ENCODE results near the gene RBBP6.

Gene RBBP6

DNA sequence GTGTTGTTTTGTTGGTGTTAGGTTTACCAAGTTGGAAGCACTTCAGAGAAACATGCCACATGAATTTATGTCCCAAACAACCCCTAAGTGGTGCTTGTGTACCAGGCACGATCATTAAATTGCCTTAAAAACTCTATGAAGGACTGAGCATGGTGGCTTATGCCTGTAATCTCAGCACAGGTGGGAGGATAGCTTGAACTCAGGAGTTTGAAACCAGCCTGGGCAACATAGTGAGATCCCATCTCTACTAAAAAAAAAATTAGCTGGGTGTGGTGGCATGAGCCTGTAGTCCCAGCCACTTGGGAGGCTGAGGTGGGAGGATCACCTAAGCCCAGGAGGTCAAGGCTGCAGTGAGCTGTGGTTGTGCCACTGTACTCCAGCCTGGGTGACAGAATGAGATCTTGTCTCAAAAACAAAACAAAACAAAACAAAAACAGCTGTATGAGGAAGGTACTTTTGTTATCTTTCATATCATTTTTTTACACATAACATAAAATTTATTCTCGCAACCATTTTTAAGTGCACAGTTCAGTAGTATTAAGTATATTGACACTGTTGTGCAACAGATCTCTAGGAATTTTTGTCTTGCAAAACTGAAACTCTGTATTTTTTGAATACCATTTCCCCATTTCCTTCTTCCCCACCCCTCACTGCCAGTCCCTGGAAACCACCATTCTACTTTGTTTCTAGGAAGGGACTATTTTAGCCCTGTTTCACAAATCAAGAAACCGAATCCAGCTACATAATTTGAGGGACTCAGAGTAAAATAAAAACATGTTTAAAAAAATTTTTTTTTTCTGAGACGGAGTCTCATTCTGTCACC lies 14.3 kb upstream of the RBBP6 start:
- DNase-seq, result no peak

DNA sequence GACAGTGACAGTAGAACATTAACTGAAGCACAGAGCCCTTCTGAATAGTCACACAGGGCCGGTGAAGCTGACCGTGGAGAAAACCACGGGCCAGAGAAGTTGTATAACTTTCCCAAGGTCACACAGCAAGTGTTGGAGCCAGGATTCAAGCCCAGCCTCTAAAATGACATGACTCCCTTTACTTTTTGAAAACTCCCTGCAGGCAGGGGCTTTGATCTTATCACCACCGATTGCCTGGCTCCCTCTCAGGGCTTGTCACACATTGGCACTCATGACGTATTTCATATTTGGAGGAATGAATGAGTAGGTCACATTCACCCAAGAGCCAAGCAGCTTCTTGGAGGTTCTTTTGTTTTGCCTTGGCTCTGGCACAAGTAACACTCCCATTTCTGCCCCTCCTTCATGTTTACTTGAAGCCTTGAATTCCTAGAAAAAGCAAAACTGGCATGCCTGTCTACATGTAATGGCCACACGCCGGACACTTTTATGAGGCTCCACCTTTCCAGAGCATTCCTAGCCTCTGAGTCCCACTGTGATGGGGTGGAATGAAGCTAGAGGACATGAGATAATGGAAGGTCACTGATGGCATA lies 13.3 kb upstream of the RBBP6 start:
- DNase-seq, result peak; percentile 28

DNA sequence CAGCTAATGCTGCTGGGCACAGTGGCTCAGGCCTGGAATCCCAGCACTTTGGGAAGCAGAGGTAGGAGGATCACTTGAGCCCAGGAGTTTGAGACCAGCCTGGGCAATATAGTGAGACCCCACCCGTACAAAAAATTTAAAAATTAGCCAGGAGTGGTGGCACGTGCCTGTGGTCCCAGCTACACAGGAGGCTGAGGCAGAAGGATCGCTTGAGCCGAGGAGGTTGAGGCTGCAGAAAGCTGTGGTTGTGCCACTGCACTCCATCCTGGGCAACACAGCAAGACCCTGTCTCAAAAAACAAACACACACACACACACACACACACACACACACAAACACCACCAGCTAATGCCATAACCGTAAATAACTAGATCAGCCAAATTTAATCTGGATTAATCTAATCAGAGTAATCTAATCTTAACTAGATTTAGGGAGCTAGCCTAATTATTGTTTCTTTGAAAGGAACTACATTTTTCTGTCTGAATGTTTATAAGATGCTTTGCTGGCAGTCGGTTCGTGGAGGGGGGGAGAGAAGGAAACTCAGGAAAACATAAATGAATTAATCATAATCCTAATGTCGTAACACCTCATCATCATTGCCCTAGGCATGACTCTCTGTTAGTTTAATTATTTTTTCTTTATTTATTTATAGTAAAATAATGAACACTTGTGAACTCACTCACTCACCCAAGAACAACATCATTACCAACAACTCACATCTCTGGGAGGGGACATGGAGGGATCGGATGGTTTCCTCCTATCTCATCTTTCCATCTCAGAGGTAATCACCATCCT lies 12.5 kb upstream of the RBBP6 start:
- no peak for DNase-seq

DNA sequence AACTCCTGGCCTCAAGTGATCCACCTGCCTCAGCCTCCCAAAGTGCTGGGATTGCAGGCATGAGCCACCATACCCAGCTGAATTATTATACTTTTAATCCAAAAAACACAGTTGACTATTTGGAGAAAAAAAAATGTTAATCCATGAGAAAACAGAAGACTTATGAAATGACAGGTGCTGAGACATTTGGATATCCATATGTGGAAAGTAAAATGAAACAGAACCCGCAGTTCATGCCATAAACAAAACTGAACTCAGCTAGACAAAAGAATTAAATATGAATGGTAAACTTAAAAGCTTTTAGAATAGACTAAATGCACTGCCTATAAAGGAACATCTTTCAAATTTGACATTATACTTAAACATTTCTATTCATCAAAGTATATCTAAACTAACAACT lies 8.2 kb upstream of the RBBP6 start:
- no peak for DNase-seq

DNA sequence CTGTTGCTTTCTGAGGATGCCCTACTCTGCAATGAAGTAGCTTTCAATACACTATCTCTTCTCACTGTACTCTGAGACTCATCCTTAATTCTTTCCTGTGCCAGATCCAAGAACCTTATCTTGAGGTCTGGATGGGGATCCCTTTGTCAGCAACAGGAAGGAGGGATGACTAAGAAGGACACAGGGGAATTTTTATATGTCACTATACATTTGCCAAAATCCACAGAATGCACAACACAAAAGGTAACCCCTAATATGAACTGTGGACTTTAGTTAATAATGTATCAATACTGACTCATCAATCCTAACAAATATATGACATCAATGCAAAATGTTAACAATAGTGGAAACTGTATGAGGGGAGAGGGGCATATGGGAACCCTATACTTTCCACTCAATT lies 4.7 kb upstream of the RBBP6 start:
- DNase-seq, result no peak

DNA sequence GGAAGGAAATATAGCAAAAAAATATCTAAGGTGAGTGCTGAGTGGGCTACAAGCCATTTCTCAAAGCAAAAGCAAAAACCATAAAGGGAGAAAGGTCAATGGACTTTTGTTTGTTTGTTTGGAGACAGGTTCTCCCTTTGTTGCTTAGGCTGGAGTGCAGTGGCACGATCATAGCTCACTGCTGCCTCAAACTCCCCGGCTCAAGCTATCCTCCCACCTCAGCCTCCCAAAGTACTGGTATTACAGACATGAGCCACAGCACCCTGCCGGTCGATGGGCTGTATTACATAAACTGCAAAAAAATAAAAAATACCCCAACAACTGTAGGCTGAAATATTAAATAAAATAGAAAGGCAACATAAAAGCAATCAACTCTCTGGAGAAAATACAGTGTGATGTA lies 3.5 kb upstream of the RBBP6 start:
- no peak for DNase-seq

DNA sequence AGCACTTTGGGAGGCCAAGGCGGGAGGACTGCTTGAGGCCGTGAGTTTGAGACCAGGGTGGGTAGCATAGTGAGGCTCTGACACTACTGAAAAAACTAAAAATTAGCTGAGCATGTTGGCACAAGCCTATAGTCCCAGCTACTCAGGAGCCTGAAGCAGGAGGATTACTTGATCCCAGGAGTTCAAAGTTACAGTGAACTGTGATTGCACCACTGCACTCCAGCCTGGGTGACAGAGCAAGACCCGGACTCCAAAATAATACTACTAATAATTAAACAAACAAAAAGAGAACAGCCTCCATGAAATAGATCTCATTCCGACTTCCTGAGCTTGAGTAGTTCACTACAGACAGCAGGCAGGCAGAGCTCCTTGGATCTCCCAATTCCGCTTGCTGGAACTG lies 2.7 kb upstream of the RBBP6 start:
- no peak for DNase-seq

DNA sequence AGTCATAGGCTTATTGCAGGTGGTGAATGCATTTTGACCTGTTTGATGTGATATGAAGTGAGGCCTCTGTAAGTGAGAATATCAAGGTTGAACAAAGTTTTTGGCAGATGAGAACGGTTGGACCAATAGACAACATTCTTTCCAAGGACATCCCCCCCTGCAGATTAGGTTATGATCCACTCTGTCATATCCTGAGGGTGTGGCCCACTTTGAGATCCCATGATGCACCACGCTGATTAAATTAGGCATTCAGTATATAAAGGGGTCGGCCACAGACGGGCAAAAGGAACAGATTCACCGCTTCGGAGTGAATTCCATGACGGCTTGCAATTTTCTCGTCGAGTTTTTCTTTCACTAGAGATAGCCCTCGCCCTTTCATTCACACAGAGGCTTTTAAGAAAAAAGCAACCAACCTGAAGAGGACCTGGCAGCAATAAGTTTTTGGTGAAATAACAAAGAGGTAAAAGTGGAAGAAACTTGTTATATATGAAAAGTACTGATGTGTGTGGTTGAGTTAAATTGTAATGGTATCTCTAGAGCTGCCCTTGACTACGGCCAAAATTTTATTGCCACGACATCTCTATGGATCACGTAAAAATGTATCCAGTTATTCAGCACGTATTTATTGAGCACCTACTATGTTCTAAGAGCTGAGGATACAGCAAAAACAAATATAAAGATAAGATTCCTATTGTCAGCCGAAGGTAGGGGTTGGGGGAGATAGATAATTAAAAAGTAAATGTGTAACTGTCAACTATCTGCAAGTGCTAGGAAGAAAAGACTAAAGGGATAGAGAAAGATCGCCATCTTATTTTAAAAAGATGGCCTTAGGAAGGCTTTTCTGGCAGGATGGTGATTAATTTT lies 1.7 kb upstream of the RBBP6 start:
- DNase-seq, result no peak

DNA sequence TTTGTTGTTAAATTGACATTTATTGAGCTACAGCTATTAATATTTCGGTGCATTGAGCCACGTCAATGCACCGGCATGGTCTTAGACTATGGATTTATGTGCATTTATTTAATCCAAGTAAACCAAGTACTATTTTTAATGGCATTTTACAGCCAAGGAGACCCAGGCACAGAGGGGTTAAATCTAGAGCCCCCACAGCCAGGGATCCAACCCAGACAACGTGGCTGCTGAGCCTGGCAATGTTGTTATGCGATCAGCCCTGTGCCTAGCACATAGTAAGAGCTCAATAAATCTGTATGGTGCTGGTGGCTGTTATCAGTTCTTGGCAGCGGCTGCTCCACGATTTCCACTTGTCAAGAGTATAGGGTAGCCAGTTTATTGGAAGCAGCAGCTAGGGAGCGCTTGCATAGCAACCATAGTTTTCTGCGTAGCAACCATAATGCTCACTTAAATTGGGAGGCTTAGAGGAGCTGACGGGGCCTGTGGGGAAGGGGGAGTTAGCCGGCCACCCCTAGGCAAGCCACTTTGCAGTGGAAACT lies 541 bp upstream of the RBBP6 start:
- no peak for DNase-seq

DNA sequence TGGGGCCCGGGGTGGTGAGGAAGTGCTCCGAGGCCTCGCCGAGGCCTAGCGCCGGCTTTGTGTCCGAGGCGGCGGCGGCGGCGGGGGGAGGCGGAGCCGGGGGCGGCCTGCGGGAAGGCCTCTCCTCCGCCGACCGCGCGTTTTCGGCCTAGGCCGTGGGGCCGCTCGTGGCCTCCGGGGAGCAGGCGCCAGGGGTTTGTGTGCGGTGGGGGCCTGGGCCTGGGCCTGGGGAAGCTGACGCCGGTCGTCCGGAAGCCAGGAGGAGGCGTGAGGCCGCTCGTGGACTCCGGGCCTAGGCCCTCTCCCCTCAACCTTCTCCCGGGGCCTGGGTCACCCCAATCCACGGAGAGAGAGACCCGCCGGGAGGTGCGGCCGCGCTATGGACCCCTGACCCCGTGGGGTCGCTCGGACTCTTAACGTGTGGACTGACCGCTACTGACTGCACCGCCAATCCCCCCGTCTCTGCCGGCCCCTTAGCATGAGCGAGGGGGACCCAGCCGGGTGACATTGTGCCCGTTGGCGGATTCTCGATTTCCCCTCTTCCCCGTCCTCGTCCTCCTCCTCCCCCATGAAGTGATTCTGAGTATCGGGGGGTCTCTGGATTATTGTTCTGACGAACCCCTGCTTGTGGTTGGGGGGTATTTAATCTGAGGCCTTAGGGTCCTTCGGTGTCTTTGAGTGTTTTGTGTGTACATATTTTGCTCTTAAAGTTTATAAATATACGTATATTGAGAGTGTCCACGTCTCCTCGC lies 660 bp downstream of the RBBP6 start:
- DNase-seq, result no peak

DNA sequence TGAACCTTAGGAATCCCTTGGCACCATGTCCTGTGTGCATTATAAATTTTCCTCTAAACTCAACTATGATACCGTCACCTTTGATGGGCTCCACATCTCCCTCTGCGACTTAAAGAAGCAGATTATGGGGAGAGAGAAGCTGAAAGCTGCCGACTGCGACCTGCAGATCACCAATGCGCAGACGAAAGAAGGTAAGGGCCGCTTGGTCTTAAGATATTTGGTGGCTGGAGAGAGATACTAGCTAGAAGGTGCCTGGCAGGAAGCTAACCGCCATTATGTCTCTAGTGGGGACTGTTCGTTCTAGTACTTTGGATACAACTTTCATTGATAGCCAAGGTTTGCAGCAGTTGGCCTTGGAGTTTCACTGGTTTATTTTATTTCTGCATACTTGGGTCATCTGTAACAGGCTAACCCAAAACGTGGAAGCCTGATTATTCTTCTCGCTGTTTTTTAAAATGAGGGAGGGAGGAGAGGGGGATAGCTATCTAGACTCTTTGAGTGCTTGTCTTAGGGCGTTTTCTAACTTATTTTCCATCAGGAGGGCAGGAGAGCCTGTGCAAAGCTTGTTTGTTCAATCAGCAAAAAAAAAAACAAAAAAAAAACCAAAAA lies 1.3 kb downstream of the RBBP6 start:
- peak; percentile 16 for DNase-seq

DNA sequence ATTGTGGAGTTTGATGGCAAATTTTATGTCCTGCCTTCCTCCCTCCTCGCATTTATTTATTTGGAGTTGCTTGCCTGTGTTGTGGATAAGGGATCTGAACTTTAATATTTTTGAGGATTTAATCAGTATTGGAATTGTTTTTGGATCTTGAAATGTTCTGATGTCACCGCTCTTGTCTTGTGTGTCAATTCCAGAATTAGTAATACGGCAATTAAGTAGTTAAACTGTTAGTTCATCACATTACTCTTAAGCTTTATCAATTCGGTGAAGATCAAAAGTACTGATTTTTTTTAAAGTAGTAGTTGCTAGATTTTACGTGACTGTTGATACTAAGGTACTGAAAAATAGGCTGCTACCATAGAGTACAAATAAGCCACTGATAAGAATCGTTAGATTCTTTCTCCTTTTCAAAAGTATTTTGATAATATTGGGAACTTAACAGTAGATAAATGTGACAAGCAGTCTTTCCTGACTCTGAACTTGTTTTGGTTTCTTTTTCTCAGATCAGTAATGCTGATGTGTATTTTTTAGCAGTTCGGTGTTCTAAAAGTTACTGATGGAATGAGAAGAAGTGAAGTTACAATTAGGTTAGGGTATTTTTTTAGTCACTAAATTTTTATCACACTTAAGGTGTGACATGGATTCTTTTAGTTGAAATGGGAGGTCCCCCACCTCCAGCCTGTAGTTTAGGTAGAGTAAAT lies 2.0 kb downstream of the RBBP6 start:
- no peak for DNase-seq

DNA sequence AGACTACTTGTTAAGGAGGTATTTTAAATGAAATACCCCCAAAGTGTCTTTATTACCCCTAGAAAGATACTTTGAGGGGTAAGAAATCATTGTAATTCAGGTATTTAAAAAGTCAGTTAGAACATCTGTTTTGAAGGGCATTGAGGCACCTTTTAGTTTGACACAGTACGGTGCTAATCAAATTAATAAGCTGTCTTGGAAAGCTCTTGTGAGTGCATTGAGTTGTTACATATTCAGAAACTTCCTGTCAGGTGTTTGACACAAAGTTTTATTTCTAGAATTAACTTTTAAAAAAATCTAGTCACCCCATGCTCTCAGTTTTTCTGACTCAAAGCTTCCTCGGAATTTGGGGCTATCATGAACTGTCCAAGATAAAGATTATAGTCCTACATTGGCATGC lies 4.6 kb downstream of the RBBP6 start:
- no peak for DNase-seq

DNA sequence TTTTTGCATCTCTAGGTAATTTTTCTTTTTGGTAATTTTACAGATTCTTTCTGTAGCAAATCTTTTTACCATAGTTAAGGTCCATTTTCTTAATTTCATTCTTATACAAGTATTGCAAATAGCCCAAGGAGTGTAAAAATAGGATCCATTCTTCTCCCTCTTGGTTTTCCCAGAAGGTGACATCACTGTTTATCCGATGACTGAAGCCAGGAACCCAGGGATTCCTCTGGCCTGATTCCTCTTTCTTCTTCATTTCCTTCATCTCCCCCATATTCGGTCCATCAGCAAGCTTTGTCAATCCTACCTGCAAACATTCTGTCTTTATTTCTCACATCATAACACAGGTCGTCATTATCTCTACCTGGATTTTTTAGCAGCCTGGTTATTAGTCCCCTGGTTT lies 5.3 kb downstream of the RBBP6 start:
- no peak for DNase-seq

DNA sequence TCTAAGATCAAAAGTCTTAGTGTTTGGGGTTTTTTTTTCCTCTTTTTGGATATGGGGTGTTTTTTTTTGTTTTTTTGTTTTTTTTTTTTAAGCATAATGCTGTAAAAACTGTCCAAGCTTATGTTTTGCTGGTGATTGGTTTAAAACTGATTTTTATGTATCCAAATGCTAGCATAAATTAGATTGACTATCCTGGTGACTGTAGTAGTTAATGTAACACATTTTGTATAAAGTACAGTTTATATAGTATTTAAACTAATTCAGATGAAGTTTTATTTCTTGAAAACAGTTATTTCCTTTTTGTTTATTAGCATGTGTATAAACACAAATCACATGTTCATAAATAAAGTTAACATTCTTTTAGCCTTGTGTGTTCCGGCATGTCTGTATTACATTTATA lies 10.9 kb downstream of the RBBP6 start:
- DNase-seq, result no peak

DNA sequence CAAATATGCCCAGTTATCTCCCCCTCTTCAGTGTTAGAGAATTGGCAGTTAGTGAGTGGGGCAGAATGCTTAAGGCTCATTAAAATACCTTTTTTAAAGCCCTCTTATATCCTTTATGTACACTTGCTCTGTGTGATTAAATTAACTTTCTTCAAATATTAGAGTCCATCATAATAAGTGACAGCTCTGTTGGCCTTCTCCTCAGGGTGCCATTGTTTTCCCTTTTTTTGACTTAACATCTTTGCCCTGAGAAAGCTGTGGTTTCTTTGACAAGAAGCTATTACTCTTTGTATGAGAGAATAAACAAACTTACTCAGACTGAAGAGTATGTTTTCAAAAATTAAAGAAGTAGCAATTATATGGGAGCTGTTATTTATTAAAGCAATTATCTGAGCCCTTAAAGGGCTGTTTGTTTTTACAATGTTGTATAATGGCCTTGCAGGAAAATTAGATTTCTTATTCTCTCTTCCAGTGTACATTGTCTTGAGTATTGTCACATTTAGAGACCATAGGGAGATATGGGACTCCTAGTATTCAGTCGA lies 13.4 kb downstream of the RBBP6 start:
- no peak for DNase-seq

DNA sequence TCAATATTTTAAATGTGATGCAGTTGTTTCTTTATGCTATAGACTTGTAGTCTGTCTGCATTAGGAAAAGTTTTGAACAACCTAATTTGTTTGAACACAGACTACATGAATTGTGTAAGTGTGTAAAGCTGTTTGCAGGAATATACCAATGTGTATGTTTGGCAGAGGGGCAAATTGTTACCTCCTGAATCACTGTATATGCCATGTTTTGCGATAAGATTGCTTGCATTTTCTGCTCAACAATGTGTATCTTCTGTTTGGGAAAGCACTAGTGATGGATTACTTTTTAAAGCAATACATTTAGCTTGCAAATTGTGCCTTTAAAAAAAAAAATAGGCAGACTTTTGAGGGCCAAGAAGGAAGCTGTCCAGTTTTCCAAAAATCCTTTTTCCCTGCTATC lies 14.6 kb downstream of the RBBP6 start:
- no peak for DNase-seq

DNA sequence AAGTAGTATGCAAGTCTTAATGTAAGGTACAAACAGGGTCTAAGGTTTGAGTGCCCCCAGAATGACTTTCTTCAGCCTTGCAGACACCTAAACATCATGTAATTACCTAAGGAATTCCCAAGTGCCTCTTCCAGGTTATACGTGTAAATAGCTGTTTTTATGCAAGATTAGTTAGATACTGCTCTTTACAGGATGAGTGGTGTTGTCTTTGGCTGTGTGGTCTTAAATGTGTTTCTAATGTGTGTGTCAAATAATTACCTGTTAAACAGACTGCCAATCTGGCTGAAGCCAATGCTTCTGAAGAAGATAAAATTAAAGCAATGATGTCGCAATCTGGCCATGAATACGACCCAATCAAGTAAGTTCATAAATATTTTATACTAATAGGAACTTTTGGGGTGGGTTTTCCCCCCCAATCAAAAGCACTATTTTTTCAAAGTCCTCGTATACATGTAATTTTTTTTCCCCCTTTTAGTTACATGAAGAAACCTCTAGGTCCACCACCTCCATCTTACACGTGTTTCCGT lies 16.0 kb downstream of the RBBP6 start:
- no peak for DNase-seq

DNA sequence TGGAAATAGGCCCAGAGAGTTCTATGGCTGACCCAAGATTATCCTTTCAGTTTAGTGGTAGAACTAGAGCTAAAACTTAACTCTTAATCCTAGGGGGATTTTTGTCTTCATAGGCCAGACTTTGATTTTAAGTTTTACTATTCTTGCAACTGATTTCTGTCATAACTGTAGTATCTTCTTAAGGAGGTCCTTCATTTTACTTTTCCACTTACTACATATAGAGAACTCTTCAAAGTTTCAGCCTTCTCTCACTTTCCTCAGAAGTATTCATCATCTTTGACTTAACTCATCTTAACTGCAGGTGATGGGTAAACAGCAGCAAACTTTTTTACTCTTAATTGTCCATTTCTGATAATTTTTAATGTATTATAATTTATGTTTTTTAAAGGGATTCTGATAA lies 23.4 kb downstream of the RBBP6 start:
- DNase-seq, result no peak

DNA sequence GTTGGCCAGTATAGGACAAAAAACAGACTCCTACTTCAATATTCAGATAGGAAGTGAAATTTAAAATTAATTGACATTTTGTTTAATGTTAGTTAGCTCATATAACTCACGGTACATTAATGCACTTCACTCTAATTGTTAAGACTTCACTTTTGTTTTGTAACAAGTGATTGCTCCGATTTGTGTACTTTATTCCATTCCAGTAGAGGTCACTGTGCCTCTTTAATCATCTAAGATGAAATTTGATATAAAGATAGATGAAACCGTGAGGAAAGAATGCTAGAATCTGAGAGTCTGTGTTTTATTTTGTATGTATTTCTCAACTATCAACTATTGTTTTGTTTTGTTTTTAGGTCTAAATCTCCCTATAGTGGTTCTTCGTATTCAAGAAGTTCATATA lies 29.0 kb downstream of the RBBP6 start:
- DNase-seq, result peak; percentile 30
